H1 (cell line): Measurements from ENCODE around the gene HHAT. TPM values are rescaled to one million over a fixed set of nuclear protein-coding genes. Genes with fewer than 3 reads are reported as not detected.

ENCODE experiments used
- ATF2 ChIP-seq: IDR thresholded peaks from 2 replicates; pipeline ENCODE4 v1.6.1; 2012; ENCODE audit warnings: low read length, inconsistent platforms
- CBX5 ChIP-seq: fragments of 300-800, 300-1000 bp; sonication (generic); IDR thresholded peaks from 2 replicates; pipeline ENCODE4 v1.7.1; 2016; ENCODE audit warnings: antibody characterized with exemption, low read length, low read depth
- E2F6 ChIP-seq: IDR thresholded peaks from 2 replicates; pipeline ENCODE4 v1.6.1; 2012; ENCODE audit warnings: inconsistent platforms
- RFX5 ChIP-seq: IDR thresholded peaks from 2 replicates; pipeline ENCODE4 v1.6.1; 2011; ENCODE audit warnings: low read depth, low read length, improper control_type of control experiment, borderline replicate concordance
- SP1 ChIP-seq: IDR thresholded peaks from 2 replicates; pipeline ENCODE4 v1.6.1; 2011; ENCODE audit warnings: low read depth, low read length
- SUZ12 ChIP-seq: fragments of 200-600 bp; sonication (generic); IDR thresholded peaks from 2 replicates; pipeline ENCODE4 v1.6.1; 2012; ENCODE audit warnings: mild to moderate bottlenecking, inconsistent platforms, low read length, moderate library complexity, mixed read lengths
- polyA plus RNA-seq, 7 experiments: library from polyadenylated mRNA; depleted of rRNA in 3 of 7; stranded (reverse) in 5 of 7; unstranded in 2 of 7; fragments of >200 nt in 5 of 7; fragments of 200-250 nt in 2 of 7; gene quantifications; 1 replicate in 5 of 7; 2 replicates in 1 of 7; 4 replicates in 1 of 7; pipeline versions ENCODE4 v1.2.1 to v1.2.3, GENCODE V29; 2011 to 2013; ENCODE audit warnings: missing spikeins in 2 of 7, mixed read lengths in 2 of 7
- total RNA-seq: library from RNA; stranded (reverse); fragmentation: NEBNext Ultra II Directional; extraction: Animal tissue kit (Norgen Biotek cat#: 25700); gene quantifications from 2 replicates; pipeline ENCODE4 v1.2.1, GENCODE V29; 2021

Gene HHAT
- total and polyA plus RNA-seq, 2 of the 8 experiments (the other 6 are each of a cell fraction or from before 2014, with no cell fraction given), result 0.15 to 0.51 TPM

- TF ChIP-seq SP1 (no peak), CBX5 (no peak), E2F6 (no peak), ATF2 (no peak), SUZ12 (no peak), RFX5 (no peak)
Measured at GRCh38 chr1:210586771-210587170, 258.1 kb downstream of the HHAT start (continued).
